ENCODE data around the gene ANP32B. TPM values are rescaled to one million over a fixed set of nuclear protein-coding genes. Genes with fewer than 3 reads are reported as not detected.

ANP32B gene
- total and polyA plus RNA-seq, 2 donors (not counting 1 experiment from before 2014, with no cell fraction given): 17.6 to 138 TPM

- H3K9ac ChIP-seq (ENCODE audit: low read length): no peak overlapping the region
- H3K27ac ChIP-seq (ENCODE audit: low read length in 2 of 2): no peak overlapping the region
- Mint-ChIP-seq H3K9me3 (ENCODE audit: insufficient read depth) (no peaks in the 10 kb centered on the region), H3K4me3 (no peak overlapping the region), H3K27ac (no peak overlapping the region), H3K27me3 (no peaks in the 10 kb centered on the region), H3K4me1 (peaks cover 25% of the 10 kb centered on the region)
- H2AFZ ChIP-seq (ENCODE audit: insufficient read depth, low read depth, low read length, poor library complexity, severe bottlenecking): no peak overlapping the region
- ATAC-seq (ENCODE audit: low read depth): no peak
- DNase-seq: no peak
- H3K27me3 ChIP-seq (replicated peaks in 1 of 4; ENCODE audit: control extremely low read depth in 1 of 4, control insufficient read depth in 3 of 4, insufficient read depth in 4 of 4, low read length in 3 of 4): no peaks in the 10 kb centered on the region
- peaks cover 10 to 14% of the 10 kb centered on the region in 2 donors for H3K4me1 ChIP-seq (ENCODE audit: control insufficient read depth in 2 of 2, insufficient read depth in 2 of 2, low read length in 2 of 2)
- H3K4me3 ChIP-seq (ENCODE audit: control extremely low read depth in 1 of 5, extremely low read depth in 1 of 5, insufficient read depth in 1 of 5, low read depth in 2 of 5, low read length in 4 of 5): no peak overlapping the region
- H3K79me2 ChIP-seq (ENCODE audit: control insufficient read depth, insufficient read depth, low read length): no peaks in the 10 kb centered on the region
- no peak overlapping the region for H3K4me2 ChIP-seq (replicated peaks; ENCODE audit: low read depth, low read length, poor library complexity, severe bottlenecking)
- no peak for TF ChIP-seq EZH2 (IDR thresholded peaks at IDR 0.05; ENCODE audit: borderline replicate concordance, insufficient read depth, low read depth, low read length, poor library complexity, severe bottlenecking)
- ChIA-PET POLR2A (interaction anchor here (0.7 kb wide), 1 partner anchor 97 kb away, joined by 3 read pairs; no protein-coding TSS in a partner anchor), CTCF (interaction anchor here (0.7 to 4.4 kb wide), 4 partner anchors 11 to 109 kb away, joined by 3 to 45 read pairs (median 4); partner anchors contain the start of gene TRMO)
- intact Hi-C loops (cut with micrococcal nuclease): no loop called here
- no peaks in the 10 kb centered on the region for H4K20me1 ChIP-seq (ENCODE audit: control insufficient read depth, insufficient read depth, low read length, poor library complexity, severe bottlenecking)
- no peaks in the 10 kb centered on the region for H3K9me3 ChIP-seq (ENCODE audit: control extremely low read depth in 1 of 3, control insufficient read depth in 2 of 3, insufficient read depth in 1 of 3, low read length in 2 of 3)
- no peaks in the 10 kb centered on the region for H3K36me3 ChIP-seq (replicated peaks in 1 of 2; ENCODE audit: control extremely low read depth in 1 of 2, control insufficient read depth in 1 of 2, extremely low read depth in 1 of 2, insufficient read depth in 2 of 2, low read length in 1 of 2)
- WGBS (ENCODE audit: insufficient coverage): 80% methylated on average over 1 of the region's 1 CpG
These were observed 48.8 kb downstream of the ANP32B start for GRCh38 chr9:98031935-98032334.

DNA sequence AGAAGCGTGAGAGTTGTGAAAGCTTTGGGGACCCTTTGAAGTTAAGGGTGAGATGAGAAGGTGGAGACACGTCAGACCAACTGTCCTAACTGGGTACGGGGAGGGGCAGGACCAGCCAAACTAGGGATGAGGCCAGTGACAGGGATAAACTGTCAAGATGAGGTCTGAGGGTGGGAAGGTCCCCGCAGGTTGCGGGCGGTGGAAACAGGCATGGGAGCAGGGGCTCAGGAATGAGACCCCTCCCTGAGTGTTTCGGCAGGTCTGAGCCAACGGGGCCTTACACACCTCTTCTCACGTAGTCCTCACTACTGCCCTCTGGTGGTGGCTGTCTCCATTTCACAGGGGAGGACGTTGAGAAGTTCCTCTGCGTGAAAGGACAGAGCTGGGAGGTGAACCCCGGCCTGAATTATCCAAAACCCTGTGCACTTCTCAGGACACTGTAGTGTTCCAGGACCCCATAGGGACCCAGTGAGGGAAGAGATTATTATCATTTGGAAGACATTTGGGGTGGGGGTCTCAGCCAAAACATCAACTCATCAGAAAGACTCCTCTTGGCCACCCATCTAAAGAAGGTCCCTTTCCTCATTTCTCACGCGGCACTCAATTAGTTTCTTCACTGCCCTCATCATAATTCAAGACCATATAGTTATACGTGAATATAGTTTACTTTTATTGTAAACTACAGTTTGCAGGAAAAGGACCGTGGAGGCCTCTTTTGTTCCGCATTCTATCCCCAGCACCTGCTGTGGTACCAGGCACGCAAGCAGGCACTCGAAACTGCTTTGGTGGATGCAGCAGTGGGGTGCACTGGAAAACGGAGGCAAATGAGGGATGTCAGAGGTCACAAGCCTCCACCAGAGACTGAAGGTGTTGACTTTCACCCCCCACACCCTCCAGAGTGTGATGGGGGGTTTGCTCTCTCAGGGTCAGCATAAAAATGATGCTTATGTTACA lies 51.7 kb downstream of the ANP32B start:
- POLR2A ChIA-PET: interaction anchor here (0.6 to 1.0 kb wide), 2 partner anchors 52 to 100 kb away, joined by 4 to 10 read pairs; partner anchors contain the start of gene ANP32B
- H3K4me3 ChIP-seq (ENCODE audit: control extremely low read depth in 1 of 5, extremely low read depth in 1 of 5, insufficient read depth in 1 of 5, low read depth in 2 of 5, low read length in 4 of 5): peak overlapping the region in 1 of 5 experiments; percentile 38
- H3K27ac ChIP-seq (ENCODE audit: low read length in 2 of 2): peak overlapping the region; percentile 1 to 34
- no peaks in the 10 kb centered on the region for H3K36me3 ChIP-seq (replicated peaks in 1 of 2; ENCODE audit: control extremely low read depth in 1 of 2, control insufficient read depth in 1 of 2, extremely low read depth in 1 of 2, insufficient read depth in 2 of 2, low read length in 1 of 2)
- CTCF ChIA-PET: interaction anchor here (0.6 to 4.4 kb wide), 33 partner anchors 8 to 338 kb away, joined by 3 to 45 read pairs (median 4); partner anchors contain the start of genes ANP32B, NANS, TBC1D2 and TRMO
- H3K4me3 Mint-ChIP-seq: peak overlapping the region; percentile 53
- H3K27ac Mint-ChIP-seq: peak overlapping the region; percentile 57
- peak overlapping the region; percentile 65 for H3K4me2 ChIP-seq (replicated peaks; ENCODE audit: low read depth, low read length, poor library complexity, severe bottlenecking)
- no peaks in the 10 kb centered on the region for H3K27me3 Mint-ChIP-seq
- H3K27me3 ChIP-seq (replicated peaks in 1 of 4; ENCODE audit: control extremely low read depth in 1 of 4, control insufficient read depth in 3 of 4, insufficient read depth in 4 of 4, low read length in 3 of 4): no peaks in the 10 kb centered on the region
- no peaks in the 10 kb centered on the region for H3K9me3 Mint-ChIP-seq (ENCODE audit: insufficient read depth)
- peak overlapping the region; percentile 41 for H3K9ac ChIP-seq (ENCODE audit: low read length)
- no peaks in the 10 kb centered on the region for H4K20me1 ChIP-seq (ENCODE audit: control insufficient read depth, insufficient read depth, low read length, poor library complexity, severe bottlenecking)
- H3K9me3 ChIP-seq (ENCODE audit: control extremely low read depth in 1 of 3, control insufficient read depth in 2 of 3, insufficient read depth in 1 of 3, low read length in 2 of 3): no peaks in the 10 kb centered on the region
- TF ChIP-seq EZH2 (IDR thresholded peaks at IDR 0.05; ENCODE audit: borderline replicate concordance, insufficient read depth, low read depth, low read length, poor library complexity, severe bottlenecking): no peak
- TF ChIP-seq, protein P1, sequence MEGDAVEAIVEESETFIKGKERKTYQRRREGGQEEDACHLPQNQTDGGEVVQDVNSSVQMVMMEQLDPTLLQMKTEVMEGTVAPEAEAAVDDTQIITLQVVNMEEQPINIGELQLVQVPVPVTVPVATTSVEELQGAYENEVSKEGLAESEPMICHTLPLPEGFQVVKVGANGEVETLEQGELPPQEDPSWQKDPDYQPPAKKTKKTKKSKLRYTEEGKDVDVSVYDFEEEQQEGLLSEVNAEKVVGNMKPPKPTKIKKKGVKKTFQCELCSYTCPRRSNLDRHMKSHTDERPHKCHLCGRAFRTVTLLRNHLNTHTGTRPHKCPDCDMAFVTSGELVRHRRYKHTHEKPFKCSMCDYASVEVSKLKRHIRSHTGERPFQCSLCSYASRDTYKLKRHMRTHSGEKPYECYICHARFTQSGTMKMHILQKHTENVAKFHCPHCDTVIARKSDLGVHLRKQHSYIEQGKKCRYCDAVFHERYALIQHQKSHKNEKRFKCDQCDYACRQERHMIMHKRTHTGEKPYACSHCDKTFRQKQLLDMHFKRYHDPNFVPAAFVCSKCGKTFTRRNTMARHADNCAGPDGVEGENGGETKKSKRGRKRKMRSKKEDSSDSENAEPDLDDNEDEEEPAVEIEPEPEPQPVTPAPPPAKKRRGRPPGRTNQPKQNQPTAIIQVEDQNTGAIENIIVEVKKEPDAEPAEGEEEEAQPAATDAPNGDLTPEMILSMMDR (IDR thresholded peaks at IDR 0.05): peak; percentile 78
- H3K4me1 Mint-ChIP-seq: peaks cover 37% of the 10 kb centered on the region
- DNase-seq (peak; percentile 91), ATAC-seq (ENCODE audit: low read depth) (peak; percentile 87)
- peak overlapping the region; percentile 73 for H2AFZ ChIP-seq (ENCODE audit: insufficient read depth, low read depth, low read length, poor library complexity, severe bottlenecking)
- peaks cover 10 to 25% of the 10 kb centered on the region in 2 donors for H3K4me1 ChIP-seq (ENCODE audit: control insufficient read depth in 2 of 2, insufficient read depth in 2 of 2, low read length in 2 of 2)
- intact Hi-C loops (cut with micrococcal nuclease): loop anchor here (1.0 to 2.0 kb wide), 5 partner anchors 21 to 325 kb away; partner anchors contain the start of genes ANP32B and NANS
- 32% methylated on average over 11 of the region's 20 CpGs for WGBS (ENCODE audit: insufficient coverage)
- H3K79me2 ChIP-seq (ENCODE audit: control insufficient read depth, insufficient read depth, low read length): no peaks in the 10 kb centered on the region

All from B cell (primary cell).